ENCODE data around the gene DCP2. TPM values are rescaled to one million over a fixed set of nuclear protein-coding genes. Genes with fewer than 3 reads are reported as not detected.

Gene DCP2
- total RNA-seq, 1 donor from 2014 or later = 93.0 TPM

GRCh38 chr5:112968411-112969106, 8.0 kb upstream of the DCP2 start:
- Mint-ChIP-seq H3K27ac (peak overlapping the region; percentile 77), H3K9me3 (ENCODE audit: low read depth) (no peaks in the 10 kb centered on the region), H3K36me3 (ENCODE audit: insufficient read depth) (no peaks in the 10 kb centered on the region), H3K4me1 (ENCODE audit: low read depth) (peaks cover 16% of the 10 kb centered on the region), H3K27me3 (no peaks in the 10 kb centered on the region), H3K4me3 (ENCODE audit: low read depth) (no peak overlapping the region)
- no peak for TF ChIP-seq CTCF (IDR thresholded peaks at IDR 0.05; ENCODE audit: unreplicated experiment)
- no peak for DNase-seq (ENCODE audit: low spot score, unreplicated experiment)

GRCh38 chr5:112971276-112971675, 5.3 kb upstream of the DCP2 start:
- Mint-ChIP-seq H3K9me3 (ENCODE audit: low read depth) (no peaks in the 10 kb centered on the region), H3K27me3 (no peaks in the 10 kb centered on the region), H3K36me3 (ENCODE audit: insufficient read depth) (no peaks in the 10 kb centered on the region), H3K27ac (no peak overlapping the region), H3K4me3 (ENCODE audit: low read depth) (no peak overlapping the region), H3K4me1 (ENCODE audit: low read depth) (peaks cover 21% of the 10 kb centered on the region)
- DNase-seq (ENCODE audit: low spot score, unreplicated experiment) = no peak
- no peak for TF ChIP-seq CTCF (IDR thresholded peaks at IDR 0.05; ENCODE audit: unreplicated experiment)

GRCh38 chr5:112973036-112973435, 3.6 kb upstream of the DCP2 start:
- Mint-ChIP-seq H3K9me3 (ENCODE audit: low read depth) (no peaks in the 10 kb centered on the region), H3K27ac (no peak overlapping the region), H3K4me1 (ENCODE audit: low read depth) (peaks cover 22% of the 10 kb centered on the region), H3K36me3 (ENCODE audit: insufficient read depth) (no peaks in the 10 kb centered on the region), H3K27me3 (no peaks in the 10 kb centered on the region), H3K4me3 (ENCODE audit: low read depth) (no peak overlapping the region)
- no peak for TF ChIP-seq CTCF (IDR thresholded peaks at IDR 0.05; ENCODE audit: unreplicated experiment)
- DNase-seq (ENCODE audit: low spot score, unreplicated experiment) = no peak

GRCh38 chr5:112973904-112974303, 2.7 kb upstream of the DCP2 start:
- Mint-ChIP-seq H3K27me3 (no peaks in the 10 kb centered on the region), H3K4me1 (ENCODE audit: low read depth) (peaks cover 20% of the 10 kb centered on the region), H3K36me3 (ENCODE audit: insufficient read depth) (no peaks in the 10 kb centered on the region), H3K9me3 (ENCODE audit: low read depth) (no peaks in the 10 kb centered on the region), H3K27ac (no peak overlapping the region), H3K4me3 (ENCODE audit: low read depth) (no peak overlapping the region)
- TF ChIP-seq CTCF (IDR thresholded peaks at IDR 0.05; ENCODE audit: unreplicated experiment) = no peak
- no peak for DNase-seq (ENCODE audit: low spot score, unreplicated experiment)

- no peak for DNase-seq (ENCODE audit: low spot score, unreplicated experiment)
- TF ChIP-seq CTCF (IDR thresholded peaks at IDR 0.05; ENCODE audit: unreplicated experiment) = no peak
- Mint-ChIP-seq H3K27ac (no peak overlapping the region), H3K4me1 (ENCODE audit: low read depth) (peaks cover 19% of the 10 kb centered on the region), H3K9me3 (ENCODE audit: low read depth) (no peaks in the 10 kb centered on the region), H3K27me3 (no peaks in the 10 kb centered on the region), H3K36me3 (ENCODE audit: insufficient read depth) (no peaks in the 10 kb centered on the region), H3K4me3 (ENCODE audit: low read depth) (no peak overlapping the region)
Measured at GRCh38 chr5:112974901-112975300, 1.7 kb upstream of the DCP2 start.
